SW480 (cell line): ENCODE data around the gene PACC1.
A peak's percentile ranks its signal among the peaks of the same experiment; 100 is the strongest.
"Not testable (repeated sequence)": the region's sequence is repeated elsewhere in the genome, so short reads cannot be mapped to it uniquely, and the experiment has no call there.

Experiments
- DNase-seq: peaks from one replicate; pipeline ENCODE4 v3.0.0-alpha.2; 2016; ENCODE audit warnings: low spot score

PACC1 gene

GRCh38 chr1:212395678-212396437, 18.8 kb downstream of the PACC1 start:
- not testable (repeated sequence) for DNase-seq

GRCh38 chr1:212388985-212389716, 25.5 kb downstream of the PACC1 start:
- DNase-seq, result no peak

GRCh38 chr1:212386029-212386428, 28.7 kb downstream of the PACC1 start:
- no peak for DNase-seq

GRCh38 chr1:212381397-212382035, 33.2 kb downstream of the PACC1 start:
- no peak for DNase-seq

- no peak for DNase-seq
Observed at GRCh38 chr1:212379366-212379765, 35.3 kb downstream of the PACC1 start.

- no peak for DNase-seq
Observed at GRCh38 chr1:212377644-212378043, 37.0 kb downstream of the PACC1 start.

GRCh38 chr1:212375986-212376385, 38.7 kb downstream of the PACC1 start:
- DNase-seq, result no peak

GRCh38 chr1:212368073-212368484, 46.6 kb downstream of the PACC1 start:
- peak; percentile 48 for DNase-seq

- no peak for DNase-seq
Observed at GRCh38 chr1:212367474-212368072, 47.1 kb downstream of the PACC1 start.

GRCh38 chr1:212366901-212367300, 47.8 kb downstream of the PACC1 start:
- no peak for DNase-seq

GRCh38 chr1:212364985-212365384, 49.7 kb downstream of the PACC1 start:
- no peak for DNase-seq

GRCh38 chr1:212359794-212360479, 54.7 kb downstream of the PACC1 start:
- no peak for DNase-seq

GRCh38 chr1:212355230-212355969, 59.3 kb downstream of the PACC1 start:
- no peak for DNase-seq

GRCh38 chr1:212354464-212354863, 60.2 kb downstream of the PACC1 start:
- no peak for DNase-seq

- DNase-seq, result no peak
Observed at GRCh38 chr1:212353181-212353580, 61.5 kb downstream of the PACC1 start.

GRCh38 chr1:212351588-212352362, 62.9 kb downstream of the PACC1 start:
- DNase-seq, result no peak

- no peak for DNase-seq
Observed at GRCh38 chr1:212346601-212347000, 68.1 kb downstream of the PACC1 start.

GRCh38 chr1:212344905-212345304, 69.8 kb downstream of the PACC1 start:
- DNase-seq, result no peak

GRCh38 chr1:212341090-212341489, 73.6 kb downstream of the PACC1 start:
- no peak for DNase-seq

- no peak for DNase-seq
Observed at GRCh38 chr1:212329105-212329504, 85.6 kb downstream of the PACC1 start.
